ENCODE measurements around the gene MARCHF11.

DNA sequence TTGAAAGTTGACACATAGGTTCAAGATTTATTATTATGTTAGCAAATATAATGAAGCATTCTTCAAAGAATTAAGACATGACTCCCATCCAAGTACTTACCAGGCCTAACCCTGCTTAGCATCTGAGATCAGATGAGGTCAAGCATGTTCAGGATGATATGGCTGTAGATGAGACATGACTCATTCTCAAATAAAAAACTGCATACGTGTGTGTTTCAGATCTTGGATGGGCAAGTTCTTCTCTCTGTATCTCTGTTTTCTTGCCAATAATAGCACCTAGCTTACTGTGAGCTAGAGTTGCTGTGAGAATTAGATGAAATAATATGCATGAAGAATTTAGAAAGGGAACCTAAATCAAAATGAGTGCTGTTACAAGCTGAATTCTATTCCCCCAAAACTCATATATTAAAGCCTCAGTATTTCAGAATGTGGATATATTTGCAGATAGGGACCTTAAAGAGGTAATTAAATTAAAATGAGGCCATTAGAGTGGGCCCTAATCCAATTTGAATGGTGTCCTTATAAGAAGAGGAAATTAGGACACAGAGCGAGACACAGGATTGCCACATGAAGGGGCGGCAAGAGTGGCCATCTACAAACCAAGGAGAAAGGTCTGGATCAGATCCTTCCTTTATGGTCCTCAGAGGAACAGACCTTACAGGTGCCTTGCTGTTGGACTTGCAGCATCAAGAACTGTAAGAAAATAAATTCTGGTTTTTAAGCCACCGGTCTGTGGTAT lies 146.2 kb downstream of the MARCHF11 start:
- TF ChIP-seq POLR2AphosphoS5 (IDR thresholded peaks at IDR 0.05; ENCODE audit: low read depth, low read length) (no peak), SIN3A (IDR thresholded peaks at IDR 0.05; ENCODE audit: borderline replicate concordance, insufficient read depth, low read length) (no peak), TAF1 (IDR thresholded peaks at IDR 0.05; ENCODE audit: borderline replicate concordance, insufficient read depth, low read length) (no peak)

All from PFSK-1 (cell line).